ENCODE measurements around the gene KRT2. TPM values are rescaled to one million over a fixed set of nuclear protein-coding genes. Genes with fewer than 3 reads are reported as not detected.

Gene KRT2
- total and polyA plus RNA-seq, 2 of the 4 experiments (the other 2 are of a cell fraction), result not detected

DNA sequence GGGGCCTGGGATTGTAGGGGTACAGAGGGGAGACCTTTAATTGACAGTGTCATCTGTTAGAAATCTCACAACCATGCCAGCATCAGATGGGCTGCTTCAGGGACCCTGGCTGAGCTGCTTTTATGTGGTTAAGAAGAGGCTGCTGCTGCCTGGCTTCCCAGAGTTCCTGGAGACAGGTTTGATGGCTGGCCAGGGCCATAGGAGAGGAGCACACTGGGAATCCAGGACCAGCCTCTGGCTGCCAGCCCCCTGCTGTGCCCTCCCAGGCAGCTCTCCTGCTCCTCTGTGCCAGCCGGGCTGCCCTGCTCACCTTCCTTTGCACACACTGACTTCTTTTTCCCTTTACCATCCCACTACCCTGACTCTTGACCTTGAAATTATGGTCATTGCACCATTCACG lies 33.1 kb downstream of the KRT2 start:
- dilution Hi-C loops (cut with HindIII; ENCODE audit: low sequenced_read_pairs, unreplicated experiment) (no loop called here), in situ Hi-C loops (cut with MboI; ENCODE audit: low sequenced_read_pairs) (no loop called here), intact Hi-C loops (cut with micrococcal nuclease) (no loop called here)
- CTCF ChIA-PET, result no interaction called here
- TF ChIP-seq RAD21 (IDR thresholded peaks at IDR 0.05; ENCODE audit: low read length) (no peak), MXI1 (IDR thresholded peaks at IDR 0.05; ENCODE audit: borderline replicate concordance, low read depth, low read length) (no peak), MAFK (IDR thresholded peaks at IDR 0.05; ENCODE audit: low read depth, low read length) (no peak), NFE2L2 (IDR thresholded peaks at IDR 0.05; ENCODE audit: low read depth, low read length) (no peak), MAZ (IDR thresholded peaks at IDR 0.05; ENCODE audit: borderline replicate concordance, low read depth, low read length) (no peak), CHD1 (IDR thresholded peaks at IDR 0.05; ENCODE audit: low read depth, low read length) (no peak), FOS (IDR thresholded peaks at IDR 0.05; ENCODE audit: low read depth, low read length) (no peak), CEBPB (IDR thresholded peaks at IDR 0.05; ENCODE audit: low read depth, low read length) (no peak), RFX5 (IDR thresholded peaks at IDR 0.05; ENCODE audit: low read depth, low read length) (no peak), POLR2A (IDR thresholded peaks at IDR 0.05; ENCODE audit: low read depth, low read length) (no peak), BHLHE40 (IDR thresholded peaks at IDR 0.05; ENCODE audit: low read depth, low read length) (no peak), RCOR1 (IDR thresholded peaks at IDR 0.05; ENCODE audit: insufficient replicate concordance, low read length) (no peak), SMC3 (IDR thresholded peaks at IDR 0.05; ENCODE audit: low read depth, low read length) (no peak), ELK1 (IDR thresholded peaks at IDR 0.05; ENCODE audit: borderline replicate concordance, low read depth, low read length) (no peak)
- TF ChIP-seq, protein P1, sequence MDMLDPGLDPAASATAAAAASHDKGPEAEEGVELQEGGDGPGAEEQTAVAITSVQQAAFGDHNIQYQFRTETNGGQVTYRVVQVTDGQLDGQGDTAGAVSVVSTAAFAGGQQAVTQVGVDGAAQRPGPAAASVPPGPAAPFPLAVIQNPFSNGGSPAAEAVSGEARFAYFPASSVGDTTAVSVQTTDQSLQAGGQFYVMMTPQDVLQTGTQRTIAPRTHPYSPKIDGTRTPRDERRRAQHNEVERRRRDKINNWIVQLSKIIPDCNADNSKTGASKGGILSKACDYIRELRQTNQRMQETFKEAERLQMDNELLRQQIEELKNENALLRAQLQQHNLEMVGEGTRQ (IDR thresholded peaks at IDR 0.05; ENCODE audit: low read depth, low read length), result no peak
- TF ChIP-seq, protein P2, sequence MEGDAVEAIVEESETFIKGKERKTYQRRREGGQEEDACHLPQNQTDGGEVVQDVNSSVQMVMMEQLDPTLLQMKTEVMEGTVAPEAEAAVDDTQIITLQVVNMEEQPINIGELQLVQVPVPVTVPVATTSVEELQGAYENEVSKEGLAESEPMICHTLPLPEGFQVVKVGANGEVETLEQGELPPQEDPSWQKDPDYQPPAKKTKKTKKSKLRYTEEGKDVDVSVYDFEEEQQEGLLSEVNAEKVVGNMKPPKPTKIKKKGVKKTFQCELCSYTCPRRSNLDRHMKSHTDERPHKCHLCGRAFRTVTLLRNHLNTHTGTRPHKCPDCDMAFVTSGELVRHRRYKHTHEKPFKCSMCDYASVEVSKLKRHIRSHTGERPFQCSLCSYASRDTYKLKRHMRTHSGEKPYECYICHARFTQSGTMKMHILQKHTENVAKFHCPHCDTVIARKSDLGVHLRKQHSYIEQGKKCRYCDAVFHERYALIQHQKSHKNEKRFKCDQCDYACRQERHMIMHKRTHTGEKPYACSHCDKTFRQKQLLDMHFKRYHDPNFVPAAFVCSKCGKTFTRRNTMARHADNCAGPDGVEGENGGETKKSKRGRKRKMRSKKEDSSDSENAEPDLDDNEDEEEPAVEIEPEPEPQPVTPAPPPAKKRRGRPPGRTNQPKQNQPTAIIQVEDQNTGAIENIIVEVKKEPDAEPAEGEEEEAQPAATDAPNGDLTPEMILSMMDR (conservative IDR thresholded peaks at IDR 0.05; ENCODE audit: low read depth, low read length), result no peak
- H3K18ac ChIP-seq (ENCODE audit: low read depth, low read length), result no peak overlapping the region
- no peak overlapping the region for H3K9ac ChIP-seq (ENCODE audit: low read depth, low read length)
- no peaks in the 10 kb centered on the region for H3K4me1 ChIP-seq (ENCODE audit: control insufficient read depth, insufficient read depth, low read length)
- H4K91ac ChIP-seq (ENCODE audit: insufficient read depth, low read depth, low read length), result no peak overlapping the region
- BruUV-seq (replicated peaks), result no TSS peak
- no peak overlapping the region for H4K8ac ChIP-seq (ENCODE audit: low read depth in 2 of 2, low read length in 2 of 2)
- no peak overlapping the region for H2AFZ ChIP-seq (replicated peaks; ENCODE audit: low read length, poor library complexity)
- H2AK5ac ChIP-seq (ENCODE audit: low read depth, low read length), result no peak overlapping the region
- no peak overlapping the region for H2BK20ac ChIP-seq (ENCODE audit: low read depth, low read length)
- H3K4ac ChIP-seq (ENCODE audit: low read depth, low read length), result no peak overlapping the region
- POLR2A ChIA-PET (ENCODE audit: unreplicated experiment), result no interaction called here
- no CpG with 5 or more reads among the region's 2 CpGs for WGBS, 2 experiments (ENCODE audit: extremely low coverage in 2 of 2, insufficient read length in 1 of 2)
- no peaks in the 10 kb centered on the region for H4K20me1 ChIP-seq (ENCODE audit: insufficient read depth, low read length)
- no peaks in the 10 kb centered on the region for H3K9me3 ChIP-seq (ENCODE audit: control insufficient read depth, insufficient read depth, low read length)
- H2BK120ac ChIP-seq (ENCODE audit: low read depth, low read length), result no peak overlapping the region
- no peaks in the 10 kb centered on the region for H3K79me1 ChIP-seq (ENCODE audit: low read depth in 1 of 2, low read length in 2 of 2)
- H4K5ac ChIP-seq (ENCODE audit: low read depth, low read length), result no peak overlapping the region
- no peak overlapping the region for H3K14ac ChIP-seq (replicated peaks; ENCODE audit: low read depth, low read length)
- no peak for ATAC-seq (ENCODE audit: low read depth)
- H3K23ac ChIP-seq (ENCODE audit: low read depth, low read length), result no peak overlapping the region
- H2BK5ac ChIP-seq (ENCODE audit: low read depth, low read length, poor library complexity, severe bottlenecking), result no peak overlapping the region
- H3K4me3 ChIP-seq (ENCODE audit: insufficient read depth, low read depth, low read length), result no peak overlapping the region
- no peak overlapping the region for H3K4me2 ChIP-seq (ENCODE audit: low read depth, low read length)
- peaks cover 20% of the 10 kb centered on the region for H3K27me3 ChIP-seq (ENCODE audit: control insufficient read depth, insufficient read depth, low read length)
- no peak overlapping the region for H2AK9ac ChIP-seq (replicated peaks; ENCODE audit: low read depth, low read length, poor library complexity)
- no peak overlapping the region for H3K56ac ChIP-seq (ENCODE audit: extremely low read depth, insufficient read depth, low read length)
- DNase-seq, result no peak
- no peak overlapping the region for H2BK15ac ChIP-seq (ENCODE audit: low read depth, low read length)
- H3K9me1 ChIP-seq (ENCODE audit: insufficient read depth, low read length), result no peaks in the 10 kb centered on the region
- H3K27ac ChIP-seq (ENCODE audit: insufficient read depth, low read length), result no peak overlapping the region
- H3K36me3 ChIP-seq (ENCODE audit: control insufficient read depth, insufficient read depth, low read length), result no peaks in the 10 kb centered on the region

Measured in IMR-90 (cell line).